ENCODE results near the gene PMP22. TPM values are rescaled to one million over a fixed set of nuclear protein-coding genes. Genes with fewer than 3 reads are reported as not detected.

PMP22 gene
- total RNA-seq, 3 donors from 2014 or later (not counting 1 experiment from before 2014, with no cell fraction given): 5.7 TPM; not detected in 2

DNA sequence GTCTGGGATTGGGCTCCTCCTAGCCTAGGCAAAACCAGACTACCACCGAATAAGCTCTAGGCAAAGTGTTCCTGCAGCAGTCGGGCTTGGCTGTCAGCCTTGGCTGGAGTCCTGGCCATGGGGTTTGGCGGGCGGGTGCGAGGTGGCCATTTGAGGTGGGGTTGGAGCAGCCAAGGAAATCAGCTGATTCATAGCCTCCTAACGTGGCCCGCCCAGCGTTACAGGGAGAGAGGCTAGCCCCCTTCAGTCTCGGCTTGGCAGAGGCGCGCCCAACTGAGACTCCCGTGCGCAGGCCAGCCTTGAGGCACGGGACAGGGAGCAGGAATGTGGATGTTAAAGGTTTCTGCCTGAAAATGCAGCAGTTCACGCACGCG, 1.9 kb downstream of the PMP22 start:
- H3K9me3 Mint-ChIP-seq: no peaks in the 10 kb centered on the region
- H3K4me1 ChIP-seq (ENCODE audit: control insufficient read depth, insufficient read depth, low read length): peaks cover 12% of the 10 kb centered on the region
- WGBS (ENCODE audit: insufficient coverage): 9% methylated on average over 16 of the region's 17 CpGs
- TF ChIP-seq, protein P1, sequence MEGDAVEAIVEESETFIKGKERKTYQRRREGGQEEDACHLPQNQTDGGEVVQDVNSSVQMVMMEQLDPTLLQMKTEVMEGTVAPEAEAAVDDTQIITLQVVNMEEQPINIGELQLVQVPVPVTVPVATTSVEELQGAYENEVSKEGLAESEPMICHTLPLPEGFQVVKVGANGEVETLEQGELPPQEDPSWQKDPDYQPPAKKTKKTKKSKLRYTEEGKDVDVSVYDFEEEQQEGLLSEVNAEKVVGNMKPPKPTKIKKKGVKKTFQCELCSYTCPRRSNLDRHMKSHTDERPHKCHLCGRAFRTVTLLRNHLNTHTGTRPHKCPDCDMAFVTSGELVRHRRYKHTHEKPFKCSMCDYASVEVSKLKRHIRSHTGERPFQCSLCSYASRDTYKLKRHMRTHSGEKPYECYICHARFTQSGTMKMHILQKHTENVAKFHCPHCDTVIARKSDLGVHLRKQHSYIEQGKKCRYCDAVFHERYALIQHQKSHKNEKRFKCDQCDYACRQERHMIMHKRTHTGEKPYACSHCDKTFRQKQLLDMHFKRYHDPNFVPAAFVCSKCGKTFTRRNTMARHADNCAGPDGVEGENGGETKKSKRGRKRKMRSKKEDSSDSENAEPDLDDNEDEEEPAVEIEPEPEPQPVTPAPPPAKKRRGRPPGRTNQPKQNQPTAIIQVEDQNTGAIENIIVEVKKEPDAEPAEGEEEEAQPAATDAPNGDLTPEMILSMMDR (IDR thresholded peaks at IDR 0.05): no peak
- ATAC-seq (no peak), DNase-seq (no peak)
- H3K4me3 Mint-ChIP-seq: no peak overlapping the region
- intact Hi-C loops (cut with micrococcal nuclease): no loop called here
- H3K27ac Mint-ChIP-seq: no peak overlapping the region
- no peak overlapping the region for H3K27ac ChIP-seq (ENCODE audit: low read length)
- H3K36me3 ChIP-seq (ENCODE audit: control insufficient read depth, insufficient read depth, low read length): no peaks in the 10 kb centered on the region
- no peaks in the 10 kb centered on the region for H3K9me3 ChIP-seq (ENCODE audit: control insufficient read depth, insufficient read depth, low read length)
- no peak overlapping the region for H3K4me3 ChIP-seq (ENCODE audit: low read length)
- H3K27me3 Mint-ChIP-seq (ENCODE audit: low read depth in 2 of 2): peaks cover 53 to 63% of the 10 kb centered on the region in 2 donors
- no peaks in the 10 kb centered on the region for H3K36me3 Mint-ChIP-seq
- peaks cover 0 to 3% of the 10 kb centered on the region in 2 donors for H3K4me1 Mint-ChIP-seq
- H3K27me3 ChIP-seq (ENCODE audit: control insufficient read depth, insufficient read depth, low read length): peaks cover 18% of the 10 kb centered on the region

DNA sequence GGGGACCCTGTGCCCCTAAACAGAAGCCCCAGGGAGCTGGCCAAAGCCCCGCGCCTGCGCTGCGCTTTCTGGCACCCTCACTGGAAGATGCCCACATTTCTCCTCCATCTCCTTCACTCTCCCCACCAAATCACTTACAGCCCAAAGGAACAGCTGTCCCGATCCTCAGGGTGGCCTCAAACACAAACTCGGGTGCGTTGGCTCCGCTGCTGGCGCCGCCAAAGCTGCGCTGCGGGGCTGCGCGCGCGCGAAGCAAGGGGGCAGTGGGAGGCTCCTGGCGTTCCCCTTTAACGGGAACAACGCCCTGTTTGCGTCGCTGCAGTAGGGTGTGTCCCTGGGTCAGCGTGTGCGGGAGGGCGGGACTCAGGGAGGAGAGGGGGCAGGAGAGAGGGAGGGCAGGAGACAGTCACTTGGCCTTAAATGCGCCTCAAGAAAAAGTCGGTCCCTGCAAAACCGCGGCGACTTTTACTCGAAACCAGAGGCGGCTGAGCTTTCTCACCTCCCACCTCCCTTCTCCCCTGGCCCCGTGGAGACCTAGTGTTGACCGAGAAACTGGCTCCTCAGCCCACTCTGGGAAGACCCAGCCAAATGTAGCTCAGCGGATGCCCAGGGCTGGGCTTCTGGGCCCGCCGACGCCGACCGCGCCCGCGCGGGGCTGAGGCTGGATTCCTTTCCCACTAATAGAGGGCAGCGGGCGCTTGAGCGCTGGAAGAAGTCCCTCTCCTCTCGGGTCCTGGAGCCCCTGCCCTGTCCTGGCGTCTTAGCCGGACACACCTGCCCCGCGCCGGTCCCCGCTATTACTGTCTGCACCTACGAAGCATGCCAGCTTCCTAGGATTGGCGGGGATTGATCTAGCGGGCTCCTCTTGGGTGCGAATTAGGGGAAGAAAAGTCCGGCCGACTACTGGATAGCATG, 2.6 kb downstream of the PMP22 start:
- intact Hi-C loops (cut with micrococcal nuclease): no loop called here
- no peak for DNase-seq
- ATAC-seq: no peak
- Histone ChIP-seq H3K9me3 (ENCODE audit: control insufficient read depth, insufficient read depth, low read length) (no peaks in the 10 kb centered on the region), H3K36me3 (ENCODE audit: control insufficient read depth, insufficient read depth, low read length) (no peaks in the 10 kb centered on the region), H3K4me1 (ENCODE audit: control insufficient read depth, insufficient read depth, low read length) (peaks cover 12% of the 10 kb centered on the region), H3K27me3 (ENCODE audit: control insufficient read depth, insufficient read depth, low read length) (peaks cover 18% of the 10 kb centered on the region), H3K27ac (ENCODE audit: low read length) (no peak overlapping the region), H3K4me3 (ENCODE audit: low read length) (no peak overlapping the region)
- Mint-ChIP-seq H3K4me1 (peaks cover 4% of the 10 kb centered on the region in 2 donors), H3K9me3 (no peaks in the 10 kb centered on the region), H3K4me3 (no peak overlapping the region), H3K36me3 (no peaks in the 10 kb centered on the region), H3K27ac (no peak overlapping the region), H3K27me3 (ENCODE audit: low read depth in 2 of 2) (peaks cover 50 to 63% of the 10 kb centered on the region in 2 donors)
- TF ChIP-seq, protein P1 (IDR thresholded peaks at IDR 0.05): no peak
- 4% methylated on average over 60 of the region's 60 CpGs for WGBS (ENCODE audit: insufficient coverage)

DNA sequence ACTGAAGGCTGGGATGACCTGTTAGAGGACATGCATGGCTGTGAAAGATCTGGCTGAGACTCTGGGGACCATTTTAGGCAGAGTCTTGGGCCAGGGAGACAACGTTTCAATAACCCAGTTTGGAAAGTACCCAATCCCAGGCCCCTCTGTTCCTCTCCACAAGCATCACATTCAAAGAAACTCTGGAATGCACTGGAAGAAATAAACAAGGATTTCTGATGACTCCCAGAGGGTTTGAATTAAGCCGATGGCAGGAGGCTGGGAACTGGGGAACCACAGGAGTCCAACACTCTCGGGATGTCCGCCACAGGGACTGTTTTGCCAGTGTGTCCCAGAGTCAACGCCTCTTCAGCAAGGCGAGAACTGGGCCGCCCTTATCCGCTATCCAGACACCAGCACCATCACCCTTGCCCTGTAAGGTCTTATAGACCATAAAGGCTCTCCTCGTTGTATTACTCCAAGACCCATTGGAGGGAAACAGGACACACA, 3.3 kb downstream of the PMP22 start:
- Histone ChIP-seq H3K4me1 (ENCODE audit: control insufficient read depth, insufficient read depth, low read length) (peaks cover 17% of the 10 kb centered on the region), H3K9me3 (ENCODE audit: control insufficient read depth, insufficient read depth, low read length) (no peaks in the 10 kb centered on the region), H3K36me3 (ENCODE audit: control insufficient read depth, insufficient read depth, low read length) (no peaks in the 10 kb centered on the region), H3K27me3 (ENCODE audit: control insufficient read depth, insufficient read depth, low read length) (peaks cover 18% of the 10 kb centered on the region), H3K4me3 (ENCODE audit: low read length) (no peak overlapping the region), H3K27ac (ENCODE audit: low read length) (no peak overlapping the region)
- H3K27me3 Mint-ChIP-seq (ENCODE audit: low read depth in 2 of 2): peaks cover 47 to 63% of the 10 kb centered on the region in 2 donors
- DNase-seq: no peak
- no peaks in the 10 kb centered on the region for H3K9me3 Mint-ChIP-seq
- no peak overlapping the region for H3K4me3 Mint-ChIP-seq
- TF ChIP-seq, protein P1 (IDR thresholded peaks at IDR 0.05): no peak
- ATAC-seq: no peak
- no peak overlapping the region for H3K27ac Mint-ChIP-seq
- peaks cover 10% of the 10 kb centered on the region in 2 donors for H3K4me1 Mint-ChIP-seq
- intact Hi-C loops (cut with micrococcal nuclease): no loop called here
- H3K36me3 Mint-ChIP-seq: no peaks in the 10 kb centered on the region
- WGBS (ENCODE audit: insufficient coverage): 14% methylated on average over 9 of the region's 9 CpGs
